Measurements from ENCODE around the gene HPSE2. TPM values are rescaled to one million over a fixed set of nuclear protein-coding genes. Genes with fewer than 3 reads are reported as not detected.

HPSE2 gene
- total RNA-seq, 1 donor from 2014 or later: 18.3 TPM

GRCh38 chr10:98460837-98461499 is 774.7 kb downstream of the HPSE2 start:
- DNase-seq: no peak

- no peak for DNase-seq
Measured at GRCh38 chr10:98458809-98459784, 776.6 kb downstream of the HPSE2 start.

GRCh38 chr10:98457721-98458120 is 777.9 kb downstream of the HPSE2 start:
- DNase-seq: no peak

- no peak for DNase-seq
Measured at GRCh38 chr10:98456686-98457482, 778.8 kb downstream of the HPSE2 start.

- no peak for DNase-seq
Measured at GRCh38 chr10:98456043-98456570, 779.5 kb downstream of the HPSE2 start.

GRCh38 chr10:98453729-98454128 is 781.9 kb downstream of the HPSE2 start:
- no peak for DNase-seq

GRCh38 chr10:98450618-98451017 is 785.0 kb downstream of the HPSE2 start:
- DNase-seq: no peak

- DNase-seq: no peak
Measured at GRCh38 chr10:98449287-98449686, 786.4 kb downstream of the HPSE2 start.

- peak; percentile 81 for DNase-seq
Measured at GRCh38 chr10:98446661-98447221, 788.9 kb downstream of the HPSE2 start, which contains the start of gene HPS1. TSS of gene HPS1 (minus strand) at chr10:98446935. CDS start at chr10:98443240, 3,695 bp downstream.

- peak; percentile 36 for DNase-seq
Measured at GRCh38 chr10:98446151-98446660, 789.4 kb downstream of the HPSE2 start.

GRCh38 chr10:98445200-98445812 is 790.3 kb downstream of the HPSE2 start:
- DNase-seq: no peak

- no peak for DNase-seq
Measured at GRCh38 chr10:98444314-98445006, 791.2 kb downstream of the HPSE2 start.

- DNase-seq: no peak
Measured at GRCh38 chr10:98438715-98439114, 796.9 kb downstream of the HPSE2 start.

- DNase-seq: no peak
Measured at GRCh38 chr10:98436704-98437103, 798.9 kb downstream of the HPSE2 start.

GRCh38 chr10:98435178-98435577 is 800.5 kb downstream of the HPSE2 start:
- no peak for DNase-seq

- no peak for DNase-seq
Measured at GRCh38 chr10:98433881-98434732, 801.5 kb downstream of the HPSE2 start.

- DNase-seq: no peak
Measured at GRCh38 chr10:98433371-98433770, 802.3 kb downstream of the HPSE2 start.

GRCh38 chr10:98432330-98432729 is 803.3 kb downstream of the HPSE2 start:
- DNase-seq: no peak

- DNase-seq: no peak
Measured at GRCh38 chr10:98431016-98431415, 804.6 kb downstream of the HPSE2 start.

Measured in tongue (tissue), 2 donors.